ENCODE results near the gene BCKDHA.

The BCKDHA gene

GRCh38 chr19:41413947-41414346 is 16.3 kb downstream of the BCKDHA start:
- peaks cover 20% of the 10 kb centered on the region for H3K36me3 ChIP-seq (ENCODE audit: control insufficient read depth, insufficient read depth, low read length)
- H3K27me3 ChIP-seq (replicated peaks; ENCODE audit: control insufficient read depth, insufficient read depth, low read length), result no peaks in the 10 kb centered on the region
- DNase-seq (ENCODE audit: extremely low read depth, insufficient read length), result no peak
- no peak overlapping the region for H3K4me3 ChIP-seq (replicated peaks; ENCODE audit: low read depth, low read length)
- TF ChIP-seq CTCF (IDR thresholded peaks at IDR 0.05; ENCODE audit: insufficient read depth, low read length, poor library complexity, severe bottlenecking), result no peak

GRCh38 chr19:41414461-41414860 is 16.8 kb downstream of the BCKDHA start:
- DNase-seq (ENCODE audit: extremely low read depth, insufficient read length), result no peak
- no peak overlapping the region for H3K4me3 ChIP-seq (replicated peaks; ENCODE audit: low read depth, low read length)
- TF ChIP-seq CTCF (IDR thresholded peaks at IDR 0.05; ENCODE audit: insufficient read depth, low read length, poor library complexity, severe bottlenecking), result no peak
- H3K36me3 ChIP-seq (ENCODE audit: control insufficient read depth, insufficient read depth, low read length), result peaks cover 23% of the 10 kb centered on the region
- H3K27me3 ChIP-seq (replicated peaks; ENCODE audit: control insufficient read depth, insufficient read depth, low read length), result no peaks in the 10 kb centered on the region

GRCh38 chr19:41415154-41415571 is 17.5 kb downstream of the BCKDHA start:
- peaks cover 25% of the 10 kb centered on the region for H3K36me3 ChIP-seq (ENCODE audit: control insufficient read depth, insufficient read depth, low read length)
- H3K4me3 ChIP-seq (replicated peaks; ENCODE audit: low read depth, low read length), result no peak overlapping the region
- DNase-seq (ENCODE audit: extremely low read depth, insufficient read length), result no peak

GRCh38 chr19:41416194-41416674 is 18.6 kb downstream of the BCKDHA start:
- peaks cover 28% of the 10 kb centered on the region for H3K36me3 ChIP-seq (ENCODE audit: control insufficient read depth, insufficient read depth, low read length)
- no peak for DNase-seq (ENCODE audit: extremely low read depth, insufficient read length)
- no peaks in the 10 kb centered on the region for H3K27me3 ChIP-seq (replicated peaks; ENCODE audit: control insufficient read depth, insufficient read depth, low read length)
- H3K4me3 ChIP-seq (replicated peaks; ENCODE audit: low read depth, low read length), result no peak overlapping the region
- no peak for TF ChIP-seq CTCF (IDR thresholded peaks at IDR 0.05; ENCODE audit: insufficient read depth, low read length, poor library complexity, severe bottlenecking)

More at GRCh38 chr19:41415154-41415571, 17.5 kb downstream of the BCKDHA start:
- no peak for TF ChIP-seq CTCF (IDR thresholded peaks at IDR 0.05; ENCODE audit: insufficient read depth, low read length, poor library complexity, severe bottlenecking)
- H3K27me3 ChIP-seq (replicated peaks; ENCODE audit: control insufficient read depth, insufficient read depth, low read length), result no peaks in the 10 kb centered on the region

DNA sequence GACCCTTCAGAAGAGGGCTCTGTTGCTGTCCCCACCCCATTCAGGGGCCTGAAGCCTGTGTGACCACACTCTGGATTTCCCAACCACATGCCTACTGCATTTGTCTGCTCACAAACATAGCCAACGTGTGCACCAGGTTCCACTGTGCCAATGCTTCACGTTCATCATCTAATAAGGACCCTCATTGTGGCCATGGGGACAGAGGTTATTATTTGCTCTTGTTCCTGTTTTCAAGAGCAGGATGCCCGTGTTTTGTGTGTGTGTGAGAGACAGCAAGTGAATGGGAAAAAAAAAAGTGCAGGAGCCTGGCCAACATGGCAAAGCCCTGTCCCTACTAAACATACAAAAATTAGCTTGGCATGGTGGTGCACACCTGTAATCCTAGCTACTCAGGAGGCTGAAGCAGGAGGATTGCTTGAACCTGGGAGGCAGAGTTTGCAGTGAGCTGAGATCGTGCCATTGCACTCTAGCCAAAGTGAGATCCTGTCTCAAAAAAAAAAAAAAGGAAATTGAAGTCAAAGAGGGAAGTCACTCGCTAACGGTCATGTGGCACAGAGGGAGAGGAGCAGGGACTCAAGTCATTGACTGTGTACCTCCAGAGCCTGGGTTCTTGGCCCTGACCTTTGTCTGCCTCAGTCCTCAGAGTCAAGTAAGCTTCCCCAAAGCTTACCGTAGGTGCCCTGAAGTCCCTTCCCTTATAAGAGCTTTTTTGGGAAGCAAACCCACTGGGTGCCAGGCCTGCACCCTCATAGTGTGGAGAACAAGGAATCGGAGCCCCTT is 22.7 kb downstream of the BCKDHA start:
- no peak for DNase-seq (ENCODE audit: extremely low read depth, insufficient read length)
- Histone ChIP-seq H3K4me3 (replicated peaks; ENCODE audit: low read depth, low read length) (no peak overlapping the region), H3K27me3 (replicated peaks; ENCODE audit: control insufficient read depth, insufficient read depth, low read length) (no peaks in the 10 kb centered on the region), H3K36me3 (ENCODE audit: control insufficient read depth, insufficient read depth, low read length) (peaks cover 27% of the 10 kb centered on the region)
- no peak for TF ChIP-seq CTCF (IDR thresholded peaks at IDR 0.05; ENCODE audit: insufficient read depth, low read length, poor library complexity, severe bottlenecking)
